GM18526 (cell line): ENCODE measurements around the gene NAP1L4.

ENCODE experiments used
- POLR2A ChIP-seq: IDR thresholded peaks from 3 replicates; pipeline ENCODE4 v1.6.1; 2011; ENCODE audit not compliant: insufficient read length; ENCODE audit errors: extremely low read depth

Gene NAP1L4

GRCh38 chr11:3016861-3017260 lies 24.7 kb upstream of the NAP1L4 start:
- no peak for TF ChIP-seq POLR2A

DNA sequence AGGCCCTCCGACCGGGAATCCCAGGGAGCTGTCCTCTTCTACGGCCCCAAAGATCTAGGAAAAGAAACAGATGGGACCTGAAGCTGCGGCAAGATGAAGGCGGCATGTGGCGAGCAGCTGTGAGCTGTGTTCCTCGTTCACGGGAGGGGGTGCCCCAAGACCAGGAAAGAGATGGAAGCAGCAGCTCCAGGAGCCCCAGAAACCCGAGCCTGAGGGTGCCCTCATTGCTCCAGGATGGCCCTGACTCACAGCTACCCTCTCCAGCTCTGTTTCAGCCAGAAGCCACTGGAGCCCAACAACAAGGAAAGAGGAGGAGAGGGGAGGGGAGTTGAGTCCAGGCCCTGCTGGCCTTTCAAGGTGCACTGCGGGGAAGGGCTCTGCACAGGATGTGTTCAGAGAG lies 23.7 kb upstream of the NAP1L4 start:
- TF ChIP-seq POLR2A: no peak

DNA sequence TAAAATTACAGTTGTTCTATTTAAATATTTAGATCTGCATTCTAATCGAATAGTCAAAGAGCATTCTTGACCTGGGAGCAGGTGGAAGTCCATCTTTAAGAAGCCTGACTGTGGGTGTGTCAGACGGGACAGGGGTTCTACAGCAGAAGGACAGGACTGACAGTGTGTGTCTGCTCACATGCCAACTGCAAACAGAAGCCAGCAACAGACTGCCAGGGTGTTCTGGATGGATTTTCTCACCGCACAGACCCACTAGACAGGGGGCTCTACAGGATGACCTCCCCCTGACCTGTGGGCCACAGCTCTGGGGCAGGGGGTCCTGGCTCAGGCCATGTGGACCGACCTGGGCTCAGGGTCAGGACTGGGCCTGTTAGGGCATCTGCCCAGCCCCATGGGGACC lies 22.8 kb upstream of the NAP1L4 start:
- TF ChIP-seq POLR2A: no peak

- TF ChIP-seq POLR2A: no peak
Measured at GRCh38 chr11:3014057-3014938, 22.2 kb upstream of the NAP1L4 start.

GRCh38 chr11:3011891-3012885 lies 20.1 kb upstream of the NAP1L4 start:
- TF ChIP-seq POLR2A: no peak

GRCh38 chr11:3010521-3011275 lies 18.6 kb upstream of the NAP1L4 start:
- no peak for TF ChIP-seq POLR2A

DNA sequence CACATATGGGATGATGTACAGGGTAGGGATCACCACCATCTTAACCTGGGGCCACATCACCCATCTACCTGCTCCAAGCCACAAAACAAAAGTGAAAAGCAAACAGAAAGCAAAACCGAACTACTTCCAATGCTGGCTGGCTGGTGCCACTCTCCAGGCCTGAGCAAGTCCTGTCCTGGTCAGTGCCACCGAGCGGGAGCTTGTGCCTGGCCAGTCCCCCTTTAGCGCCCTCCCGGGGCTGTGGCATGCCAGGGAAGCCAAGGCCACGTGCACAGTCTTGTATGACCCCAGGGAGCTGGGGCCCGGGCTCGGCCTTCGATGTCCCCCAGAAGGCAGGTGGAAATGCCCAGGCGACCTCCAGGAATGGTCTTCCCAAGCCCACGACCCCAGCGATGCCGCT lies 17.9 kb upstream of the NAP1L4 start:
- no peak for TF ChIP-seq POLR2A

- TF ChIP-seq POLR2A: no peak
Measured at GRCh38 chr11:3009481-3009880, 17.4 kb upstream of the NAP1L4 start.

DNA sequence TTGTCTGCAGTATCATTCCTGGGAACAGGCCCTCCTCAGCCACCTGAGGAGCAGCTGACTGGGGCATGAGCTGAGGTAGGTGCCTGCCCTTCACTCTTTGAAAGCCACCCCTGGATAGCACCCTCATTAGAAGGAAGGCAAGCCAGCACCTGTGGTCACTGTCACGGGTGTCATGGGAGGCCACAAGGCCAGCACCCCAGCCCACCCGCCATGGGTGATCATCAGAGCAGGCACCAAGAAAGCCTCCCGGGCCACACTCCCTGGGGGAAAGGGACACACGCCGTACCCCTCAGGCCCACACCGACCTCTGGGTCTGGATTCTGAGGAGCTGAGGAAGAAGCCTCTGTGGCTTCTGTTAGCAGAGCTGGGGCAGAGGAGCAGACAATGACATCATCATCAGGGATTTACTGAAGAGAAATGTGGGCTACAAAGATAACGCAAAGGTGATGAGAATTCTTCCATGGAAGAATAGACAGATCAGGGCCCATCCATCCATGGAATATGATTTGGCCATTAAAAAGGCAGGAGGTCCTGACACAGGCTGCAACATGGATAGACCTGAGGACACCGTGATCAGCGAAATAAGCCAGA lies 16.7 kb upstream of the NAP1L4 start:
- no peak for TF ChIP-seq POLR2A

GRCh38 chr11:3007404-3008010 lies 15.4 kb upstream of the NAP1L4 start:
- TF ChIP-seq POLR2A: no peak

- no peak for TF ChIP-seq POLR2A
Measured at GRCh38 chr11:3006505-3007260, 14.6 kb upstream of the NAP1L4 start.

GRCh38 chr11:3004481-3004880 lies 12.4 kb upstream of the NAP1L4 start:
- TF ChIP-seq POLR2A: no peak

- no peak for TF ChIP-seq POLR2A
Measured at GRCh38 chr11:3003396-3004231, 11.5 kb upstream of the NAP1L4 start.
